ENCODE results near the gene ARHGAP6. TPM values are rescaled to one million over a fixed set of nuclear protein-coding genes. Genes with fewer than 3 reads are reported as not detected.

Gene ARHGAP6
- total RNA-seq, 1 experiment from 2014 or later, result 0.10 TPM

DNA sequence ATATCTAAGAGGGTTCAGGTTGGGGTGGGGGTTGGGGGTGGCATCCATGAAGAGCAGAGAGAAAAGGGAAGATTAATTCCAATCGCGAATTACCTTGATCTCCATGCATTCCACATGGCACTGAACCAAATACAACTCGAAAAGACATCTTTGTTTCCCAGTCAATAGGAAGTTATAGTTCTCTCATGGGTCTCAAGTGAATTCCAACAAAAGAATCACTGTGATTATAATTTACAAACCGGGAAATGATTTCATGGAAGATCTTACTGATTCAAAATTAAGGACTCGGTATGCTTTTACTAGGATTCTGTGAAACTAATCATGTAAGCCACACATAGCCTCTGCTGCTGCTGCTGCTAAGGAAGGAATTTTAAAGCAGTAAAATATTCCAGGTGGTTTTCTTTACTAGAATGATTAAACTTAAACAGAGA, 399.1 kb downstream of the ARHGAP6 start:
- POLR2A ChIA-PET, result no interaction called here
- H2AFZ ChIP-seq (ENCODE audit: low read depth, low read length, poor library complexity, severe bottlenecking), result no peak overlapping the region
- no peak overlapping the region for H3K27ac ChIP-seq (ENCODE audit: low read depth, low read length)
- RAD21 ChIA-PET (ENCODE audit: low non-redundant PET in 1 of 2, low total read pairs in 2 of 2, uncharacterized antibody in 2 of 2, unreplicated experiment in 2 of 2), result no interaction called here
- H3K9me2 ChIP-seq (ENCODE audit: insufficient read depth), result no peaks in the 10 kb centered on the region
- H3K9ac ChIP-seq (ENCODE audit: low read length), result no peak overlapping the region
- no peaks in the 10 kb centered on the region for H3K27me3 ChIP-seq (ENCODE audit: insufficient read depth, low read length)
- no peaks in the 10 kb centered on the region for H3K36me3 ChIP-seq (ENCODE audit: control insufficient read depth in 1 of 2, insufficient read depth in 2 of 2, low read length in 2 of 2)
- H3K4me1 ChIP-seq (ENCODE audit: control insufficient read depth in 1 of 2, insufficient read depth in 2 of 2, low read length in 2 of 2), result no peaks in the 10 kb centered on the region
- H3K79me2 ChIP-seq (ENCODE audit: insufficient read depth, low read length), result no peaks in the 10 kb centered on the region
- no peaks in the 10 kb centered on the region for H4K20me1 ChIP-seq (ENCODE audit: insufficient read depth)
- ATAC-seq (no peak), DNase-seq (ENCODE audit: low read depth, low spot score) (no peak)
- H3K9me3 ChIP-seq (ENCODE audit: control insufficient read depth in 1 of 2, insufficient read depth in 1 of 2, low read depth in 1 of 2, low read length in 2 of 2), result no peaks in the 10 kb centered on the region
- TF ChIP-seq TCF7L2 (IDR thresholded peaks at IDR 0.05; ENCODE audit: borderline replicate concordance, extremely low read depth, insufficient read depth, insufficient read length), result no peak
- intact Hi-C loops (cut with micrococcal nuclease), result no loop called here
- H3K4me2 ChIP-seq (ENCODE audit: low read length), result no peak overlapping the region
- CTCF ChIA-PET, result no interaction called here
- H3K4me3 ChIP-seq (replicated peaks in 1 of 2; ENCODE audit: low read depth in 1 of 2, low read length in 2 of 2), result no peak overlapping the region
- BruUV-seq (replicated peaks), result no TSS peak

- Histone ChIP-seq H4K20me1 (ENCODE audit: insufficient read depth) (no peaks in the 10 kb centered on the region), H3K4me3 (replicated peaks in 1 of 2; ENCODE audit: low read depth in 1 of 2, low read length in 2 of 2) (no peak overlapping the region), H3K27ac (ENCODE audit: low read depth, low read length) (no peak overlapping the region), H3K9me3 (ENCODE audit: control insufficient read depth in 1 of 2, insufficient read depth in 1 of 2, low read depth in 1 of 2, low read length in 2 of 2) (no peaks in the 10 kb centered on the region), H3K9me2 (ENCODE audit: insufficient read depth) (no peaks in the 10 kb centered on the region), H3K9ac (ENCODE audit: low read length) (no peak overlapping the region), H3K36me3 (ENCODE audit: control insufficient read depth in 1 of 2, insufficient read depth in 2 of 2, low read length in 2 of 2) (no peaks in the 10 kb centered on the region), H3K4me1 (ENCODE audit: control insufficient read depth in 1 of 2, insufficient read depth in 2 of 2, low read length in 2 of 2) (no peaks in the 10 kb centered on the region), H3K4me2 (ENCODE audit: low read length) (no peak overlapping the region), H2AFZ (ENCODE audit: low read depth, low read length, poor library complexity, severe bottlenecking) (no peak overlapping the region), H3K79me2 (ENCODE audit: insufficient read depth, low read length) (no peaks in the 10 kb centered on the region), H3K27me3 (ENCODE audit: insufficient read depth, low read length) (no peaks in the 10 kb centered on the region)
- DNase-seq (ENCODE audit: low read depth, low spot score), result no peak
- ChIA-PET CTCF (no interaction called here), POLR2A (no interaction called here), RAD21 (ENCODE audit: low non-redundant PET in 1 of 2, low total read pairs in 2 of 2, uncharacterized antibody in 2 of 2, unreplicated experiment in 2 of 2) (no interaction called here)
- BruUV-seq (replicated peaks), result no TSS peak
- ATAC-seq, result no peak
- intact Hi-C loops (cut with micrococcal nuclease), result no loop called here
- no peak for TF ChIP-seq ZNF274 (IDR thresholded peaks at IDR 0.05; ENCODE audit: low read depth, low read length)
- TF ChIP-seq, protein P1, sequence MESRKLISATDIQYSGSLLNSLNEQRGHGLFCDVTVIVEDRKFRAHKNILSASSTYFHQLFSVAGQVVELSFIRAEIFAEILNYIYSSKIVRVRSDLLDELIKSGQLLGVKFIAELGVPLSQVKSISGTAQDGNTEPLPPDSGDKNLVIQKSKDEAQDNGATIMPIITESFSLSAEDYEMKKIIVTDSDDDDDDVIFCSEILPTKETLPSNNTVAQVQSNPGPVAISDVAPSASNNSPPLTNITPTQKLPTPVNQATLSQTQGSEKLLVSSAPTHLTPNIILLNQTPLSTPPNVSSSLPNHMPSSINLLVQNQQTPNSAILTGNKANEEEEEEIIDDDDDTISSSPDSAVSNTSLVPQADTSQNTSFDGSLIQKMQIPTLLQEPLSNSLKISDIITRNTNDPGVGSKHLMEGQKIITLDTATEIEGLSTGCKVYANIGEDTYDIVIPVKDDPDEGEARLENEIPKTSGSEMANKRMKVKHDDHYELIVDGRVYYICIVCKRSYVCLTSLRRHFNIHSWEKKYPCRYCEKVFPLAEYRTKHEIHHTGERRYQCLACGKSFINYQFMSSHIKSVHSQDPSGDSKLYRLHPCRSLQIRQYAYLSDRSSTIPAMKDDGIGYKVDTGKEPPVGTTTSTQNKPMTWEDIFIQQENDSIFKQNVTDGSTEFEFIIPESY (IDR thresholded peaks at IDR 0.05; ENCODE audit: extremely low read depth, insufficient replicate concordance, low read length), result no peak
- TF ChIP-seq POLR2AphosphoS5 (IDR thresholded peaks at IDR 0.05; ENCODE audit: low read depth, low read length), result no peak
- TF ChIP-seq POLR2A (IDR thresholded peaks at IDR 0.05; ENCODE audit: borderline replicate concordance, extremely low read depth, insufficient read depth, insufficient read length), result no peak
- no peak for TF ChIP-seq FOSL1 (IDR thresholded peaks at IDR 0.05; ENCODE audit: low read depth)
- no peak for TF ChIP-seq TCF7L2 (IDR thresholded peaks at IDR 0.05; ENCODE audit: borderline replicate concordance, extremely low read depth, insufficient read depth, insufficient read length)
- TF ChIP-seq RAD21 (IDR thresholded peaks at IDR 0.05; ENCODE audit: low read depth), result no peak
- no peak for TF ChIP-seq EGR1 (IDR thresholded peaks at IDR 0.05; ENCODE audit: low read depth)
- no peak for TF ChIP-seq EZH2 (IDR thresholded peaks at IDR 0.05)
- no peak for TF ChIP-seq SP1 (IDR thresholded peaks at IDR 0.05; ENCODE audit: low read depth)
- no peak for TF ChIP-seq MAX (IDR thresholded peaks at IDR 0.05)
- no peak for TF ChIP-seq EZH2phosphoT487 (IDR thresholded peaks at IDR 0.05; ENCODE audit: borderline replicate concordance)
- TF ChIP-seq YY1 (IDR thresholded peaks at IDR 0.05; ENCODE audit: extremely low read depth, insufficient replicate concordance, low read depth, low read length), result no peak
- TF ChIP-seq SRF (IDR thresholded peaks at IDR 0.05; ENCODE audit: low read depth), result no peak
- TF ChIP-seq ATF3 (IDR thresholded peaks at IDR 0.05), result no peak
- TF ChIP-seq ELF1 (IDR thresholded peaks at IDR 0.05; ENCODE audit: borderline replicate concordance, low read depth), result no peak
- TF ChIP-seq CBX3 (IDR thresholded peaks at IDR 0.05; ENCODE audit: low read depth), result no peak
- no peak for TF ChIP-seq SIN3A (IDR thresholded peaks at IDR 0.05; ENCODE audit: low read depth)
- no peak for TF ChIP-seq JUND (IDR thresholded peaks at IDR 0.05)
Observed at GRCh38 chrX:11265352-11265751, 400.4 kb downstream of the ARHGAP6 start.

Measured in HCT116 (cell line).